HG03378 (cell line): ENCODE measurements around the gene CLP1.
"Not testable (repeated sequence)": the region's sequence is repeated elsewhere in the genome, so short reads cannot be mapped to it uniquely, and the experiment has no call there.

Experiments
- ATAC-seq: cut with Tn5 transposase; IDR thresholded peaks from one replicate; pipeline ENCODE4 v1.9.1; 2021; ENCODE audit warnings: mild to moderate bottlenecking, moderate library complexity; ENCODE audit not compliant: unreplicated experiment

Gene CLP1

DNA sequence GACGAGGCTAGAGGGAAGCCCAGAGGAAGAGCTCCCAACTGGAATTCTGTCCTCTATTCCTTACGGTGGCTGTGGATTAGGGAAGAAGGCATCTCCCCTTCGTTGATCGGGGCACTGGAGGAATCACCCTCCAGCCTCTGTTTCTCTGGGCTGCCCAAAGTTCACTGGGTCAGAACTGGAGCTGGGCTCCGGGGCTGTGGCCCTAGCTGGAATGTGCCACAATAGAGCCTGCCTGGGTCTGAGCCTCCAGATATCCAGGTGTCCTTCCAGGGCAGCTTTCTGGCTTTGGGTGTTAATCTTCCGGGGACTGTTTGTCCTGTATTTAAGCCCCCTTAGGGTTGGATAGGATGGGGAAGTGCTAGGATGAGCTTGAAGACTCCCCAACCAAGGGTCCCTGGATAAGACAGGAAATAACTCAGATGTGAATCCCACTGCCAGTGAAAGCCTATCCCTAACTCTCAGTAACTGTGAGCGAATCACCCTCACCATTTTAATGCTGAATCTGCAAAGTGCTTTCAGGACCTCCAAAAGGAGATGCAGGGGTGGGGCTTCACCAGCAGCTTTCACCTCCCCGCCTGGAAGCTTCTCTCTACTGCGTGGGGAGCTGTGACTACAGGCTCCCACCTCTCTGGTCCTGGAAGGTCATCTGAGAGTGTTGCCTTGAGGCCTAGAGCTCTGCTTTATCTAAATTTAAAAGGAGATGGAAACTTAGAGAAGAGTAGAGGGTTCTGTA, 17.3 kb upstream of the CLP1 start:
- no peak for ATAC-seq

DNA sequence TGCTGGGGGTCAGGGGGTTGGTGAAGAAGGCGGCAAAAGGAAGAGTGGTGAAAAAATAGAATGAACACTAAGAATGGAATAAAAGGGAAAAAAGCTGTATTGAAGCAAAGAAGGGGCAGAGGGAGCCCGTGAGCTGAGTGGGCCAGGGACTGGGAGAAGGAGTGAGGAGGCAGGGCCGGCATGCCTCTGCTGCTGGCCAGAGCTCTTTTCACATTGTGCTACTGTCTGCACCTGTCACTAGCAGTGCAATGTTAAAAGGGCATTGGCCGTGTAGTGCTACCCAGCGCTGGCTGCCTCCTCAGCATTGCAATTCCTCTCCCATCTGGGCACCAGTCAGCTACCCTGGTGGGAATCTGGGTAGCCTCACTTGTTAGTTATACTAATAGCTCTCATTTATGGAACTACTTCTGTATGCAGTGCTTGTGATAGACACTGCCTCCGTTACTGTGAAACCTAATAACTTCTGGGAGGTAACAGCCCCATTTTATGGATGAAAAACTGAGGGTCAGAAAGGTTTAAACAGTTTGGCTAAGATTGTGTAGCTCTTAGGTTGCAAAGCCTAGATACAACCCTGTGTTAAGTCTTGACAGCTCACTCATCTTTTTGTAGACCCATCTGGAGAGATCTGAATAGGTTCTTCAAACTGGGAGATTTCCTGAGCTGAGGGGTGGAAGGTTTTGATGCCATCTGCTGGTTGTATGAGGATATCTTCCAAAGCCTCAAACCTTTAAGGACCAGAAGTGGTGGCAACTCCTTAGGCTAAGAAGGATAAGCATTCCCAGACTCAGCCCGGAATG, 16.4 kb upstream of the CLP1 start:
- ATAC-seq: no peak

DNA sequence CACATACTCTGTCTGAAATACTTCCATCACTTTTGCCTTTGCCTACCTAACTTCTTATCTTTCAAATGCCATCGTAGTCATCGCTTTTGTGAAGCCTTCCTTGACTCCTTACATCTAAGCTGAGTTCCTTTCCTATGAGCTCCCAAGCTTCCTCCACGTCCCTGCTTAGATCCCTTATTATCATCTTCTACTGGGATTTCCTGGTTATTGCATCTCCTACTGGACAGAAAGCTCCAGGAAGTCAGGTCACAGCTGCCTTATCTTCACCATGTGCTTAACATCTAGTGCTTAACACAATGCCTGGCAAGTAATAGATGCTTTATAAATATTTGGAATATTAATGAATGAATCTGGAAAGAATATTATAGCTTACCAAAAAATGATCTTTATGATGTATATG, 13.8 kb upstream of the CLP1 start:
- ATAC-seq: no peak

DNA sequence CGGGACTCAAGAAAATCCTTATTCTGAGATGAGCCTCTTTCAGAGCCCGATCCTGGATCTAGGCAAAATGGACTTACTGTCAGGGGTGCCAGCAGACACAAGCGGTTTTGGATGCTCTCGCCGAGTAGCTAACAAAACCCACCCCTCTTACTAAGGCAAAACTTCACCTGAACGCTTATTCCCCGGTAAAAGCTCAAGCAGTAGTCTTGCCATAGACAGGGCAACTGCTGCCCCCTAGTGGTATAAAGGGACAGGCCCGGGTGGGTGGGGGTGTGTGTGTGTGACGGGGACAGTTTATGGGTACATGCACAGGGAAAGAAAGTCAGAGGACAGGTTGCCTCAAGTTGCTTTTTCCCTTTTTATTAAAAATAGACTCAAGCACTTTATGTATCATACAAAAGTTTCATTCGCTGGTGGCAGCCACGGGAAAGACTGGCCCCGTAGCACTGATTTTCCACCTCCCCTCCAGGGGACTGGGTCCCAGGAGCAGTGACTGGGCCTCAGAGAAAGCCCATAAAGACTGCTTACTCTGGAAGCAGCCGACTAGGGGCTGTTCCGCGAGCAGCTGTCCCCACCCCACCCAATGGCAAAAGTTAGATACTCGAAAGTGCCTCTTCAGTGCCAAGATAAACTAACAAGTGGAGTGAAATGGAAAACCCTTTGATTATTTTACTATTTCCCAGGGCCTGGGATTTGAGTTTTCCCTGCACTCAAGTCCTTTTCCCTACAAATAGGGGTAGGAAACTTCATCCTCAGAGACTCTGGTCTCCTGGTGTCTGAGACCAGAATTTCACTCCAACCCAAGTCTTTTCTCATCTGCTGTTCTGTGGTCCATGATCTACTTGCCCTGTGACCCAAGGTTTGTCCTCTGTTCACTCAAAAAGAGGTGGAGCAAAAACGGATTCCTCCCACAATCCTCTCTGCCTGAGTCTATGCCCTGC, 12.5 kb upstream of the CLP1 start:
- peak; percentile 42 for ATAC-seq

DNA sequence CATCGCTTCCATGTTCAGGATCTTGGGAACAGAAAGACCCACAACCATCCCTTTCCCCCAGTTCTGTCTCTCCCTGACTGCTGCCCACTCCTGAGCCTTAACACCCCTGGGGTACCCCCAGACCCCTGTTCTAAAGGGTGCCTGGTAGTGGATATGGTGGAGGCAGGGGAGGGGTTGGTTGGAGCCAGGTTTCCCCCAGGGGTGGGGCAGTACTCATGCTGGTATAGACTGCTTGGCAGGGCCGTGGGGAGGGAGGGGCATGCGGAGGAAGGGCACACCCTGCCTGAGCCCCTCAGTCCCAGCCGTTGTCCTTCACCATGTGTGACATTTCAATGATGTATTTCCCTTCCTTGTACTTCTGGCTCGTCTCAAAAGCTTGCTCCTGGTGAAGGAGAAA, 11.9 kb upstream of the CLP1 start:
- ATAC-seq: no peak

DNA sequence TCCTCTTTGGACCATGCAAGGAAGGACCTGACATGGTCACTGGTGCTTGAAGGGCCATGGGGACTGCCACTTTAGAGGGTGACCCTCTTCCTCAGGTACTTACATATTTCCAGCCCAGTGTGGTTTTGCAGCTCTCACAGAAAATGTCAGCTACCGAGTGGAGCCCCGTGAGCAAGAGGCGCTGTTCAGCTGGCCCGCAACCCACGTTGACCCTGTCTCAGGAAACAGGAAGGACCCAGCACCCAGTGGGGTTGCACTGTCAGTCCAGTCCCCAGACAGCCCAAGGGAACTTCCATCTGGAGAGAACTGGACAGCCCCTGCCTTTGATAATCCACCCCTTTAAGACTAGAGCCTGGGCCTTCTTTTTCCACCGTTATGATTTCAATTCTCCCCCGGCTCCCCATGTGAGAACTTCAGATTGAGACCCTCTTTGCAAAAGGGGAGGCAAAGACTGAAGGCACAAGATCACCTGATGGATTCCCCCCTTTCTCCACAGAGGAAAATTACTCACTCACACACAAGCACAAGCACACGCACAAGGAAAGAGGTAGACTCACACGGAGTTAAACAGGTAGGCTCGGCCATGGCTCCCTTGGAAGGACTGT, 11.3 kb upstream of the CLP1 start:
- no peak for ATAC-seq

DNA sequence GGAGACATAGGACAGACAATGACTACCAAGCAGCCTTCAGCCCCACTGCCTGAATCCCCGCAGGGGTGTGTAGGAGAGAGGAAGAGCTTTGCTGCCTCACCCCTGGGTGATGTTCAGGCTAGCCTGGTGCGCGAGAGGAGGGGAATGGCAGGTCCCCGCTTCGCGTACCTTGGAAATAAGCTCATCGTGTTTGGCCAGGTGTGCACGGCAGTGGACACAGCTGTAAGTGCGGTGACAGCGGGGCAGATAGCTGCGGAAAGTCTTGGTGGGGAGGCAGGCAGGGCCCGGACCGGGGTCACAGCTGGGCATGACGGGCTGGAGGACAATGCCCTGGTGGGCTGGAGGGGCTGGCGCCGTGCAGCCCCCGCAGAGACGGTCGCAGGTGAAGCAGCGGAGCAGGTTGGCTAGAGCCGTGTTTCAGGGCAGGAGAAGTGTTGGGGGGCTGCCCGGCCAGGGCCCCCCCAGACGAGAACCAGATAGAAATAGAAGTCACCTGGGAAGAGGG, 10.7 kb upstream of the CLP1 start:
- ATAC-seq: no peak

DNA sequence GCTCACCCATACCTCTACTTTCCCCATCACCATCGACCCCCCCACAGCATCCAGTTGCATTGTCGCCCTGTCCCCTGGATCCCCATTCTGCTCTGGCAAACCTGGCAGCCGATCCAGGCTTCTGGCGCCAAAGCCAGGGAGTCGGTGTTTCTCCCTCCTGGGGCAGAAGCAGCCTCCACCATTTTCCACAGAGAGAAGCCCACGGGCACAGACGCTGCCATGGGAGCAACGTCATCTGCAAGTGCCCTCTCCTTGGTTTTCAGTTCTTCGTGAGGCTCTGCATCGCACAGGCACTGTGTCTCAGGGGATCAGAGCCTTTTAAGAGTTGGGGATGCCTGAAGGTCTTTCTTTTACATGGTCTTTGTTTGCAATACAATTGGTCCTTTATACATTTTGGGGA, 10.2 kb upstream of the CLP1 start:
- no peak for ATAC-seq

DNA sequence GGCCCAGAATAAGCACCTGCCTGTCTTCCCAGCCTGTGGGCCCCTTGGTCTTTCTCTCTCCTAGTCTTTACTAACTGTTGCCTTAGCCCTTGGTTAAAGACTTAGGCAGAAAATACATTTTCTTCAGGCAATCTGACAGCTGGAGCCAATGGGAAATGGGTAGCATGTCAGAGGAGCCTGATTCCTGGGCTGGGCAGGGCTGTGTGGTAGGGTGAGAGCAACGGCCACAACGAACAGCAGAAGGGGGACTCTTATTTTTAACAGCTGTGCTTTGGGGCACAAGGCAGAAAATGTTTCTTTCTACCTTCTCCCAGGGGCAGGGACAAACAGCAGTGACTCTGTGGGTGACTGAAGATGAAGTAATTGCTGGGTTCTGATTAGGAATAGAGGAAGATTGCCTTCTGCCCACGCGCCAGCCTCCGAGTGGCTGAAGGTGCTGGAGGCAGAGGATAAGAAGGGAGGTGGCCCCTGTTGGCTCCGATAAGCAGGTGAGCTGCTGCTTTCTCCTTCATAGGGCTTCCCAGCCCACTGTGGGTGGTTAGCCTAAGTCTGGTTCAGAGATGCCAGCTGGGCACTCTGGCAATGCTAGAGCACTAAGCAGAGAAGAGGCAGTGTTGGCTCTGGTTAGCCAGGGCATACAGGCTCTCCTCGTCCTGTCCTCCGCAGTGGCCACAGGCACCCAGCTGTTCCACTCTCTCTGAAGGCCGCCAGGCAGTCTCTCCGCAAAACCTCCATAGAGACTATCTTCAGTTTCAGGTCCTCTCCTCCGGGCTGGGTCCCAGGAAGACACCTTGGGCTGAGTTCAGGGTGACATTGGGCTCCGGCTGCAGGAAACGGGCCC, 9.4 kb upstream of the CLP1 start:
- no peak for ATAC-seq

DNA sequence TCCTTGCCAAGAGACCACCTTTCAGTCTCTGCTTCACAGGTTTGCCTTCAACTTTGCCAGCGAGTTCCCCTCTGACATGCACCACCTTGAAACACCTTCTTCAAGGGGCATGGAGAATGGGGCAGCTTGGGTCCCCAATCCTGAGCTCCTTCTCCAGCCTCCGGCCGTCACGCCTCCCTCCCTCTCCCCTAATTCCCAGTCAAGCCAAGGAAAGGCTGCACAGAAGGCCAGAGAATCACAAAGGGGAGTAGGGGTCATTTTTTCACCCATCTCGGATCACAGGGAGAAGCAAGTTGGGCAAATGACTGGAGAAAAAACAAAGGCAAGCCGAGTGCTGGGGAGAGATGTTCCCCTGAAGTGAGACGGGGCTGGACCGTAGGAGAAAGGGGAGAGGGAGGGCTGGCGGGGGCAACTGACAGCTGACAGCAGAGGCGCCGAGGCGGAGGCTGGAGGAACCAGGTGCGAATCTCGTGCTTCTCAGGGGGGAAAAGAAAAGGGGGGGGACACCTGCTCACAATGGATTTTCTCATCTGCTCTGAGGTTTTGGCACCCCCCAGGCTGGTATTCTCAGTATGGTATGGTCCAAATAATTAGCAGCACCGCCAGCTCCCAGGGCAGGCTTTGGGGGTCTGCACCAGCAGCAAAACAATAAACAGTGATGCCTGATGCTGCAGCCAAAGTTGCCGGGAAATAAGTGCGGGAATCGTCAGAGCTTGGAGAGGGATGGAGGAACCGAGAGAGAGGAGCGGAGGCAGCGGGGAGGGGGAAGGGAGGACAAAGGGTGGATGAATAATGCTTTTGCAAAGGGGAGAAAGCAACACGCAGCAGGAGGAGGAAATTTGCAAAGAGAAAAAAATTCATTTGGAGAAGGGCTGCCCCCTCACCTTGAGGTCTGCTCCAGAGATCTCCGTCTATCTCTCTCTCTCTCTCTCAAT, 8.5 kb upstream of the CLP1 start:
- ATAC-seq: no peak

DNA sequence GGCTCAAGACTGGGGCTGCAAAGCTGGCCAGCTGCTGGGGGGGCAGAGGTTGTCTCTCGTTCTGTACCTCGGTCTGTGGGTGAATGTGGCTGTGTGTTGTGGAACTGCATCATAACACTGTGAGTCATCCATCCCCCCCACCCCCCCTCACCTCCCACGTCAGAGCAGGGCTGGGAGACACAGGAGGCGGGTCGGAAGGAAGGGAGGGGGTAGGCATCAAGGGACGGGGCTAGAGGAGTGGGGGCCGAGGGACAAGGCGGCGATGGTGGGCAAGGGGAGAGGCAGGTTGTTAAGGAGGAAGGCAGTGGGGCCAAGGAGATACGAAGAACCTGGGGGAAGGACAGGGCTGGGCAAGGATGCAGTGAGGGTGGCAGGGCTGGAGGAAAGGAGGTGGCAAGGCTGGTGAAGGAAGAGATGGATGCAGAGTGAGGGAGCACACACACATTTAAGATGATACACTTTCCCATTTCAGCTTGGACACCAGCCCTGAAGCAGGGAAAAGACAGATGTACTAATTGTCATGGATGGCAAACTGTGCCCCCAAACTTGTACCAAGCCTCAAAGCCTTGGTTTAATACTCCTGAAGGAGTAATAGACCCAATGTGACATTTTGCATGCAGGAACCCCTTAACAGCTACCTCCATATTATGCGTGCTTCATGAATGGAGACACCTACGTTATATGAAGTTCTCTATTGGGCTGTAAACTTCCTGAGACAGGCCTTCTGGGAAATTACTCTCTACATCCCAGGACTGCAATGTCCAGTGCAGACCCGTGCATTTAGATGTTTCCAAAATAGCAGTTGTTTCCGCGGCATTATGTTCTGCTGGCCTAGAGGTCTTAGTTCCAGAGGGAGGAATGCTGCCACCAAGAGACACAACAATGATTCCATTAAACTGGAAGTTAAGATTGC, 7.5 kb upstream of the CLP1 start, which contains the start of gene YPEL4:
Gene YPEL4 (minus strand): TSS at position 87 of the 913 bp plus-strand sequence. CDS start 2,805 bp downstream, outside the sequence.
- no peak for ATAC-seq

DNA sequence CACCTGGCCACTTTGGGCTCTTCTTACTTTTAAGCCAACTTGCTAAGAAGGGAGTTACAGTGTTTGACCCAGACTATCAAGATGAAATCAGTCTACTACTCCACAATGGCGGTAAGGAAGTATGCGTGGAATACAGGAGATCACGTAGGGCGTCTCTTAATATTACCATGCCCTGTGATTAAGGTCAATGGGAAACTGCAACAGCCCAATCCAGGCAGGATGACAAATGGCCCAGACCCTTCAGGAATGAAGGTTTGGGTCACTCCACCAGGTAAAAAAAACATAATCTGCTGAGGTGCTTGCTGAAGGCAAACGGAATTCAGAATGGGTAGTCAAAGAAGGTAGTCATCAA, 6.8 kb upstream of the CLP1 start:
- ATAC-seq: no peak

DNA sequence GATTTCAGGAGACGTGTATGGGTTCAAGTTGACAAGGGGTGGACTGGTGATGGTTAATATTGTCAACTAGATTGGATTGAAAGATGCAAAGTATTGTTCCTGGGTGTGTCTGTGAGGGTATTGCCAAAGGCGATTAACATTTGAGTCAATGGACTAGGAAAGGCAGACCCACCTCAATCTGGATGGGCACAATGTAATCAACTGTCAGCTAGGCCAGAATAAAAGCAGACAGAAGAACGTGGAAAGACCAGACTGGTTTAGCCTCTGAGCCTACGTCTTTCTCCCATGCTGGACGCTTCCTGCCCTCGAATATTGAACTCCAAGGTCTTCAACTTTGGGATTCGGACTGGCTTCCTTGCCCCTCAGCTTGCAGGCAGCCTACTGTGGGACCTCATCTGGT, 6.2 kb upstream of the CLP1 start:
- ATAC-seq: no peak

DNA sequence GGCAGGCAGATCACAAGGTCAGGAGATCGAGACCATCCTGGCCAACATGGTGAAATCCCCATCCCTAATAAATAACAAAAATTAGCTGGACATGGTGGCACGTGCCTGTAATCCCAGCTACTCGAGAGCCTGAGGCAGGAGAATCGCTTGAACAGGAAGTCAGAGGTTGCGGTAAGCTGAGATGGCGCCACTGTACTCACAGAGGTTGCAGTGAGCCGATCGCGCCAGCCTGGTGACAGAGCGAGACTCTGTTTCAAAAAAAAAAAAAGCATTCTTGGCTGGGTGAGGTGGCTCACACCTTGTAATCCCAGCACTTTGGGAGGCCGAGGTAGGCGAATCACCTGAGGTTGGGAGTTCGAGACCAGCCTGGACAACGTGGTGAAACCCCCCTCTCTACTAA, 5.3 kb upstream of the CLP1 start:
- not testable (repeated sequence) for ATAC-seq

DNA sequence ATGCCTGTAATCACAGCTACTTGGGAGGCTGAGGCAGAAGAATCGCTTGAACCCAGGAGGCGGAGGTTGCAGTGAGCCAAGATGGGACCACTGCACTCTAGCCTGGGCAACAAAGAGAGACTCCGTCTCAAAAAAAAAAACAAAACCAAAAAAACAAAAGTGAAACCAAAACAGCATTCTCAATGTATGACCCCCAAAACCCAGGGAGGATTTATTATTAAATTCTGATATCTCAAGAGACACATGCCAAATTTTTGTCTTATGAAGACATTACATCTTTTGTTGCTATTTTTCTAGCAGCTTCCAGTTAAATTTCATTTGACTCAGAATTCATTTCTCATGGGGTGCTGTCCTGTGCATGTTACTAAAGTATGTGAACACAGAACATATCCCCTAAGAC, 4.9 kb upstream of the CLP1 start:
- ATAC-seq: no peak

DNA sequence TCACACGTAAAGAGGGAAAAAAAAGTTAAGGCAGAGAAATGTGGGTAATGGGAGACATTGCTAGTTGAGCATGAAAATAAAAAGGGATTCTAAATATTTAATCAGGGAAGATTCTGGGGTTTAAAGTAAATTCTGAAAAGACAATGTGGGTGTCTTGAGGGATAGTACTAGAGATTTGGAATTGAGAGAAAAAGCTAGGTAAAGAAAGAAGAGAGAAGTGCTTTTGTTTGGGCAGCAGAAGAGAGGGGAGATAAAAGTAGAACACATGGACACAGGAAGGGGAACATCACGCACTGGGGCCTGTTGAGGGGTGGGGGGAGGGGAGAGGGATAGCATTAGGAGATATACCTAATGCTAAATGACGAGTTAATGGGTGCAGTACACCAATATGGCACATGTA, 4.4 kb upstream of the CLP1 start:
- ATAC-seq: no peak

DNA sequence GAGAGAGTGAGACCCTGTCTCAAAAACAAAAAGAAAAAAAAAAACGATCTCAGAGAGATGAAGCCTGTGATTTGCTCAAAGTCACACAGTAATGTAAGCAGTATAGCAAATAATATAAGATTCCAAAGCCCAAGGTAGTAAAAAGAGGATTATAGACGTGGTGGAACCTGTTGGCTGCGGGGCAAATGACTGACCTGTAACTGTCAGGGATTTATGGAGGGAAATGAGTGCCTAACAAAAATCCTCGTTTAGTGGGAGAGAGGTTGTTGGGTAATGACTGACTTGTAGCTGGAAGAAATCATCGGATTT, 723 bp upstream of the CLP1 start:
- ATAC-seq: no peak

DNA sequence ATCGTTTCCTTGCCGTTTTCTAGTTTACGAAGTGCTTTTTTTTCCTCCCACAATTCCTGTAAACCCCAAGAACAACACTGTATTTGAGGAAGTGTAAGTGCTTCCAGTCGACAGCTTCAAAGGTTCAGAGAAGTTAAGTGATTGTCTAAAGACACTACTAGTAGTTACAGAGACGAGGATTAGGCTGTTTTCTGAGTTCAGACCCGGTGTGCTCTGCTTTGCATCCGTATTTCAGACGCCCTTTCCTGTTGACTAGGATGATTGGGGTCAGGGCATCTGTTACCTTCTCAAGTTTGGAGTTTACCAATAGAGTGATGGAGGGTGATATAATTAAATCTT, 430 bp downstream of the CLP1 start:
- ATAC-seq: no peak
